Endothelial cell (in vitro differentiated cells): Measurements from ENCODE around the gene LZTR1. TPM values are rescaled to one million over a fixed set of nuclear protein-coding genes. Genes with fewer than 3 reads are reported as not detected.

ENCODE experiments used
- DNase-seq: peaks from one replicate; pipeline ENCODE4 v3.0.0; 2021; ENCODE audit warnings: low spot score
- H3K27ac Mint-ChIP-seq: one replicate; pipeline ENCODE4 v1.8.0; 2021; ENCODE audit warnings: mixed read lengths, inconsistent platforms; ENCODE audit not compliant: unreplicated experiment
- H3K27me3 Mint-ChIP-seq: one replicate; pipeline ENCODE4 v1.8.0; 2021; ENCODE audit warnings: mild to moderate bottlenecking, moderate library complexity, mixed read lengths, inconsistent platforms; ENCODE audit not compliant: unreplicated experiment
- H3K36me3 Mint-ChIP-seq: one replicate; pipeline ENCODE4 v1.8.0; 2021; ENCODE audit warnings: mild to moderate bottlenecking, low read depth, mixed read lengths, inconsistent platforms; ENCODE audit not compliant: unreplicated experiment
- H3K4me1 Mint-ChIP-seq: one replicate; pipeline ENCODE4 v1.8.0; 2021; ENCODE audit warnings: mild to moderate bottlenecking, mixed read lengths, inconsistent platforms; ENCODE audit not compliant: unreplicated experiment
- H3K4me3 Mint-ChIP-seq: one replicate; pipeline ENCODE4 v1.8.0; 2021; ENCODE audit warnings: mild to moderate bottlenecking, mixed read lengths, inconsistent platforms; ENCODE audit not compliant: unreplicated experiment
- H3K9me3 Mint-ChIP-seq: one replicate; pipeline ENCODE4 v1.8.0; 2021; ENCODE audit warnings: mixed read lengths, inconsistent platforms; ENCODE audit not compliant: unreplicated experiment
- CTCF ChIP-seq: fragments of 200-600 bp; sonication (generic); IDR thresholded peaks from one replicate; pipeline ENCODE4 v1.5.0; 2021; ENCODE audit warnings: antibody characterized with exemption; ENCODE audit not compliant: unreplicated experiment
- total RNA-seq: library from RNA; stranded (reverse); fragmentation: NEBNext Ultra II Directional; extraction: Animal tissue kit (Norgen Biotek cat#: 25700); gene quantifications from one replicate; pipeline ENCODE4 v1.2.1, GENCODE V29; 2021; ENCODE audit not compliant: unreplicated experiment

LZTR1 gene
- total RNA-seq, 1 donor from 2014 or later: 113 TPM

GRCh38 chr22:21014202-21014725 is 32.2 kb downstream of the LZTR1 start:
- Mint-ChIP-seq H3K36me3 (no peaks in the 10 kb centered on the region), H3K9me3 (no peaks in the 10 kb centered on the region), H3K4me1 (peaks cover 7% of the 10 kb centered on the region), H3K27me3 (peaks cover 8% of the 10 kb centered on the region), H3K27ac (peak overlapping the region; percentile 87), H3K4me3 (peak overlapping the region; percentile 94)
- peak; percentile 88 for DNase-seq
- no peak for TF ChIP-seq CTCF

- Mint-ChIP-seq H3K36me3 (peaks cover 2% of the 10 kb centered on the region), H3K4me1 (peaks cover 7% of the 10 kb centered on the region), H3K4me3 (peak within 1 kb of the TSS; percentile 94), H3K9me3 (no peaks in the 10 kb centered on the region), H3K27ac (peak within 1 kb of the TSS; percentile 87), H3K27me3 (peaks cover 8% of the 10 kb centered on the region)
- TF ChIP-seq CTCF: no peak
- no peak for DNase-seq
Observed at GRCh38 chr22:21014726-21015465, 32.8 kb downstream of the LZTR1 start, which contains the start of gene P2RX6. Gene P2RX6, plus strand, starts transcription at chr22:21015165. Its CDS starts 10 bp downstream, at chr22:21015175.

- no peak for DNase-seq
- no peak overlapping the region for H3K27ac Mint-ChIP-seq
- TF ChIP-seq CTCF: no peak
- no peak overlapping the region for H3K4me3 Mint-ChIP-seq
- peaks cover 8% of the 10 kb centered on the region for H3K27me3 Mint-ChIP-seq
- H3K9me3 Mint-ChIP-seq: no peaks in the 10 kb centered on the region
- H3K36me3 Mint-ChIP-seq: peaks cover 4% of the 10 kb centered on the region
- peaks cover 7% of the 10 kb centered on the region for H3K4me1 Mint-ChIP-seq
Observed at GRCh38 chr22:21015466-21016006, 33.4 kb downstream of the LZTR1 start.

- no peak overlapping the region for H3K4me3 Mint-ChIP-seq
- H3K9me3 Mint-ChIP-seq: no peaks in the 10 kb centered on the region
- peaks cover 7% of the 10 kb centered on the region for H3K4me1 Mint-ChIP-seq
- TF ChIP-seq CTCF: no peak
- peaks cover 14% of the 10 kb centered on the region for H3K27me3 Mint-ChIP-seq
- DNase-seq: no peak
- peaks cover 4% of the 10 kb centered on the region for H3K36me3 Mint-ChIP-seq
- H3K27ac Mint-ChIP-seq: no peak overlapping the region
Observed at GRCh38 chr22:21016644-21017420, 34.7 kb downstream of the LZTR1 start.
